ENCODE measurements around the gene NCF4. TPM values are rescaled to one million over a fixed set of nuclear protein-coding genes. Genes with fewer than 3 reads are reported as not detected.

NCF4 gene
- total RNA-seq, 1 experiment from 2014 or later = not detected

DNA sequence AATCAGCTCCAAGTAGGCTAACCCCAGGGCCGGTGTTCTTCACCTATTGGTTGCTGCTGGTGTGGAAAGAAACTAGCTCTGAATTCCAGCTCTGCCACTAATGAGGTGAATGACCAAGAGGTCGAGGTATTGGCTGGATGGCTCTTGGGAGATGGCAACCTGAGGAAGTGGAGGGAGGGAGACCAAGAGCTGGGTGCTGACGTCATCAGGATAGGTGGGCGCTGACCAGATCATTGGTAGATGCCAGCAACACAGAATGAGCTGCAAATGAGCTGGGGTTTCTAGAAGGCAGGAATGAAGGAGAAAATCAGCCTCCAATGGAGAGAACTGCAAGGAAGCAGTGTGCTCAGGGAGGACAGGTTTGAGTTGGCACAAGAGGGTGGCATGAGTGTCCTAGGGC, 37.9 kb downstream of the NCF4 start:
- Histone ChIP-seq H3K79me2 (ENCODE audit: insufficient read depth, low read length) (no peaks in the 10 kb centered on the region), H4K91ac (ENCODE audit: insufficient read length, low read depth, low read length) (no peak overlapping the region), H2BK20ac (ENCODE audit: low read depth, low read length, poor library complexity, severe bottlenecking) (no peak overlapping the region), H2BK120ac (ENCODE audit: low read depth, low read length, poor library complexity, severe bottlenecking) (no peak overlapping the region), H3K14ac (ENCODE audit: insufficient read depth, low read length) (no peak overlapping the region), H3K4me2 (ENCODE audit: insufficient read depth, insufficient read length, low read length) (no peak overlapping the region), H3K27ac (ENCODE audit: insufficient read length, low read depth, low read length) (no peak overlapping the region), H4K20me1 (ENCODE audit: control insufficient read depth, insufficient read depth, insufficient read length) (no peaks in the 10 kb centered on the region), H3K56ac (ENCODE audit: insufficient read length, low read depth, low read length) (no peak overlapping the region), H3K23ac (ENCODE audit: insufficient read length, low read depth, low read length) (no peak overlapping the region), H3K4ac (ENCODE audit: low read depth, low read length) (no peak overlapping the region), H2BK12ac (ENCODE audit: insufficient read length, low read depth, low read length) (no peak overlapping the region), H3K9ac (ENCODE audit: extremely low read depth, insufficient read length, low read length) (no peak overlapping the region), H2AFZ (ENCODE audit: low read length) (no peak overlapping the region), H2AK5ac (ENCODE audit: insufficient read length, low read length) (no peak overlapping the region), H3T11ph (ENCODE audit: low read length) (no peak overlapping the region), H4K5ac (ENCODE audit: insufficient read length, low read depth, low read length) (no peak overlapping the region), H2BK5ac (ENCODE audit: insufficient read length, low read length) (no peak overlapping the region), H3K23me2 (ENCODE audit: insufficient read length, low read depth, low read length, poor library complexity, severe bottlenecking) (no peaks in the 10 kb centered on the region), H4K8ac (replicated peaks; ENCODE audit: insufficient read length, low read depth, low read length) (no peak overlapping the region), H2BK15ac (ENCODE audit: low read depth, low read length) (no peak overlapping the region), H3K79me1 (ENCODE audit: insufficient read depth, low read depth, low read length, poor library complexity, severe bottlenecking) (no peaks in the 10 kb centered on the region), H3K9me3 (ENCODE audit: control insufficient read depth, low read depth, low read length) (no peaks in the 10 kb centered on the region), H3K27me3 (ENCODE audit: insufficient read depth, low read length) (no peaks in the 10 kb centered on the region), H3K18ac (ENCODE audit: insufficient read length, low read depth, low read length) (no peak overlapping the region), H3K4me1 (ENCODE audit: insufficient read depth, low read length) (peaks cover 6% of the 10 kb centered on the region; the same call in 1 of the 2 replicates)
- H3K4me3 Mint-ChIP-seq = no peak overlapping the region
- H3K27ac Mint-ChIP-seq = no peak overlapping the region; a peak in 1 of 7 replicates
- DNase-seq = no peak
- peaks cover 94% of the 10 kb centered on the region for H3K27me3 Mint-ChIP-seq (ENCODE audit: low read depth)
- H3K9me3 Mint-ChIP-seq = peaks cover 25 to 34% of the 10 kb centered on the region in 2 experiments
- H3K4me1 Mint-ChIP-seq = peaks cover 20 to 23% of the 10 kb centered on the region in 2 experiments
- no CpG with 5 or more reads among the region's 4 CpGs for WGBS (ENCODE audit: extremely low coverage, insufficient read length, low lambda C conversion rate)
- peaks cover 7 to 19% (median 10%) of the 10 kb centered on the region in 3 experiments; a peak in 6 of 7 replicates for H3K36me3 Mint-ChIP-seq (ENCODE audit: insufficient read depth in 1 of 3, low read depth in 3 of 3)
- TF ChIP-seq, protein P1, sequence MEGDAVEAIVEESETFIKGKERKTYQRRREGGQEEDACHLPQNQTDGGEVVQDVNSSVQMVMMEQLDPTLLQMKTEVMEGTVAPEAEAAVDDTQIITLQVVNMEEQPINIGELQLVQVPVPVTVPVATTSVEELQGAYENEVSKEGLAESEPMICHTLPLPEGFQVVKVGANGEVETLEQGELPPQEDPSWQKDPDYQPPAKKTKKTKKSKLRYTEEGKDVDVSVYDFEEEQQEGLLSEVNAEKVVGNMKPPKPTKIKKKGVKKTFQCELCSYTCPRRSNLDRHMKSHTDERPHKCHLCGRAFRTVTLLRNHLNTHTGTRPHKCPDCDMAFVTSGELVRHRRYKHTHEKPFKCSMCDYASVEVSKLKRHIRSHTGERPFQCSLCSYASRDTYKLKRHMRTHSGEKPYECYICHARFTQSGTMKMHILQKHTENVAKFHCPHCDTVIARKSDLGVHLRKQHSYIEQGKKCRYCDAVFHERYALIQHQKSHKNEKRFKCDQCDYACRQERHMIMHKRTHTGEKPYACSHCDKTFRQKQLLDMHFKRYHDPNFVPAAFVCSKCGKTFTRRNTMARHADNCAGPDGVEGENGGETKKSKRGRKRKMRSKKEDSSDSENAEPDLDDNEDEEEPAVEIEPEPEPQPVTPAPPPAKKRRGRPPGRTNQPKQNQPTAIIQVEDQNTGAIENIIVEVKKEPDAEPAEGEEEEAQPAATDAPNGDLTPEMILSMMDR (conservative IDR thresholded peaks at IDR 0.05) = no peak
